Measurements from ENCODE around the gene UNK. TPM values are rescaled to one million over a fixed set of nuclear protein-coding genes. Genes with fewer than 3 reads are reported as not detected.

The UNK gene
- total RNA-seq, 1 experiment from 2014 or later = 35.4 TPM

DNA sequence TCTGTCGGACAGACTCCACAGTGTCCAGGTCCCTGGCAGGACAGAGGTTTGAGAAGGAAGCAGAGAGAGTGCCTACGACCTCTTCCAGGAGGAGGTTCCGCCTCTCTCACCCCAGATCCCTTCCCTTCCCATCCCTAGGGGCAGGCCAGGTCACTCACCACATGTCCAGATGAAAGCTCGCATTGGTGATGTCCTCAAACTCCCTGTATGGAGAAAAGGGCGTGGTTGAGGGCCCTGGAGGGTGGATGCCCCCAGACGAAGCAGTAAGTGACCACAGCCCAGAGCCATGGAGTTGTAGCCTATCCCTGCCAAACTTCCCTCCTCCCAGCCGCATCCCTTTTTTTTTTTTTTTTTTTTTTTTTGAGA lies 56.2 kb downstream of the UNK start (continued):
- TF ChIP-seq, protein P1, sequence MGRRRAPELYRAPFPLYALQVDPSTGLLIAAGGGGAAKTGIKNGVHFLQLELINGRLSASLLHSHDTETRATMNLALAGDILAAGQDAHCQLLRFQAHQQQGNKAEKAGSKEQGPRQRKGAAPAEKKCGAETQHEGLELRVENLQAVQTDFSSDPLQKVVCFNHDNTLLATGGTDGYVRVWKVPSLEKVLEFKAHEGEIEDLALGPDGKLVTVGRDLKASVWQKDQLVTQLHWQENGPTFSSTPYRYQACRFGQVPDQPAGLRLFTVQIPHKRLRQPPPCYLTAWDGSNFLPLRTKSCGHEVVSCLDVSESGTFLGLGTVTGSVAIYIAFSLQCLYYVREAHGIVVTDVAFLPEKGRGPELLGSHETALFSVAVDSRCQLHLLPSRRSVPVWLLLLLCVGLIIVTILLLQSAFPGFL (CRISPR knock-in tag; IDR thresholded peaks at IDR 0.05; ENCODE audit: borderline replicate concordance) = no peak

DNA sequence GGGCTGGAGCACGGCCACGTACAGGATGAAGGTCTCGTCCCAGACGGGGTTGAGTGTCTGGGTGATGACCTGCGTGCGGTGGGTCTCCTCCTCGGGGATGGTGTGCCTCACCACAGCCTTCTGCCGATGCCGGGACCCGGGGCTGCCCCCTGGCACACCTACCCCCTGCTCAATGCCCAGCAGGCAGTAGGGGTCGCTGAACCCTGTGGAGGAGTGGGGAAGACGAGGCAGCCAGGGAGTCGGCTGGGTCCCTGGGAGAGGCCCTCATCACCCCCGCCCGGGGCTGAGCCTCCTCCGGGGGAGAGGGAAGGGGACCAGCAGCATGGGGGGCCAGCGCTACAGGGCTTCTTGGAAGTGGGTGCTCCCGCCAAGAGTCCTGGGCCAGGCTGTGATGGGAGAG lies 57.8 kb downstream of the UNK start:
- peaks cover 14% of the 10 kb centered on the region; the same call in 1 of the 2 replicates for H3K36me3 Mint-ChIP-seq
- DNase-seq (ENCODE audit: low spot score) = no peak
- ATAC-seq = no peak
- H3K4me3 Mint-ChIP-seq = no peak overlapping the region
- ChIA-PET CTCF (interaction anchor here (0.6 to 8.8 kb wide), 3 partner anchors 14 to 155 kb away, joined by 3 to 180 read pairs (median 3); no protein-coding TSS in a partner anchor), POLR2A (interaction anchor here (0.5 to 1.1 kb wide), 2 partner anchors 58 to 263 kb away, joined by 3 read pairs; no protein-coding TSS in a partner anchor)
- H3K27ac Mint-ChIP-seq = no peak overlapping the region
- no peaks in the 10 kb centered on the region for H3K9me3 Mint-ChIP-seq
- H3K4me1 Mint-ChIP-seq = peaks cover 14% of the 10 kb centered on the region
- TF ChIP-seq EMX1 (CRISPR knock-in tag; IDR thresholded peaks at IDR 0.05) (no peak), TEAD4 (CRISPR knock-in tag; IDR thresholded peaks at IDR 0.05) (no peak), ATF1 (CRISPR knock-in tag; IDR thresholded peaks at IDR 0.05) (no peak)
- TF ChIP-seq, protein P2, sequence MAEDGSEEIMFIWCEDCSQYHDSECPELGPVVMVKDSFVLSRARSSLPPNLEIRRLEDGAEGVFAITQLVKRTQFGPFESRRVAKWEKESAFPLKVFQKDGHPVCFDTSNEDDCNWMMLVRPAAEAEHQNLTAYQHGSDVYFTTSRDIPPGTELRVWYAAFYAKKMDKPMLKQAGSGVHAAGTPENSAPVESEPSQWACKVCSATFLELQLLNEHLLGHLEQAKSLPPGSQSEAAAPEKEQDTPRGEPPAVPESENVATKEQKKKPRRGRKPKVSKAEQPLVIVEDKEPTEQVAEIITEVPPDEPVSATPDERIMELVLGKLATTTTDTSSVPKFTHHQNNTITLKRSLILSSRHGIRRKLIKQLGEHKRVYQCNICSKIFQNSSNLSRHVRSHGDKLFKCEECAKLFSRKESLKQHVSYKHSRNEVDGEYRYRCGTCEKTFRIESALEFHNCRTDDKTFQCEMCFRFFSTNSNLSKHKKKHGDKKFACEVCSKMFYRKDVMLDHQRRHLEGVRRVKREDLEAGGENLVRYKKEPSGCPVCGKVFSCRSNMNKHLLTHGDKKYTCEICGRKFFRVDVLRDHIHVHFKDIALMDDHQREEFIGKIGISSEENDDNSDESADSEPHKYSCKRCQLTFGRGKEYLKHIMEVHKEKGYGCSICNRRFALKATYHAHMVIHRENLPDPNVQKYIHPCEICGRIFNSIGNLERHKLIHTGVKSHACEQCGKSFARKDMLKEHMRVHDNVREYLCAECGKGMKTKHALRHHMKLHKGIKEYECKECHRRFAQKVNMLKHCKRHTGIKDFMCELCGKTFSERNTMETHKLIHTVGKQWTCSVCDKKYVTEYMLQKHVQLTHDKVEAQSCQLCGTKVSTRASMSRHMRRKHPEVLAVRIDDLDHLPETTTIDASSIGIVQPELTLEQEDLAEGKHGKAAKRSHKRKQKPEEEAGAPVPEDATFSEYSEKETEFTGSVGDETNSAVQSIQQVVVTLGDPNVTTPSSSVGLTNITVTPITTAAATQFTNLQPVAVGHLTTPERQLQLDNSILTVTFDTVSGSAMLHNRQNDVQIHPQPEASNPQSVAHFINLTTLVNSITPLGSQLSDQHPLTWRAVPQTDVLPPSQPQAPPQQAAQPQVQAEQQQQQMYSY (CRISPR knock-in tag; IDR thresholded peaks at IDR 0.05) = no peak
- no peaks in the 10 kb centered on the region for H3K27me3 Mint-ChIP-seq (ENCODE audit: low read depth)

DNA sequence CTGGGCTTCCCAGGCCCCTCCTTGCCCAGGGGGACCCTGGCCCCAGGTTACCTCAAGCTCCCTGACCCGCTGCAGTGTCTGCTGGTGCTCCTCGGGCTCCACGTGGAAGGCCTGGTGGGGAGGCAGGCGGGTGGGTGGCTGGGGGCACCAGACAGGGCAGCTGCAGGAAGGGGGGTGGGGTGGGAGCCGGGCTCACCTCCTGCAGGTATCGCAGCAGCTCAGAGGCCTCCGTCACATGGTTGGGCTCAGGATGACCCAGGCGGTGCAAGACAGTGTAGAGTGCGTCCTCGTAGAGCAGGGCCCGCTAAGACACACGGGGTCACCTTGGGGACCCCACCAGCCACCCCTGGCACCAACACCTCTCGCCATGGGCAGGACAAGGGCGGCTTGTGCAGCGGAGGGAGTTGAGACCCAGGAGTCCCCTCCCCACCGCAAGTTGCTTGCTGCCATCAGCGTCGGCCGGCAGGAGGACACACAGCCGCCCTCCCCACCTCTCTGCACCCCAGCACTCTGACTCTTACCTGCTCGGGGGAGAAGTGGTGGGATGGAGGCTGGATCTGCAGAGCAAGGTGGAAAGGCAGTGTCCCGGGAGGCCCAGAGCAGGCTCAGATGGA lies 58.5 kb downstream of the UNK start:
- Mint-ChIP-seq H3K27ac (no peak overlapping the region), H3K4me3 (no peak overlapping the region), H3K27me3 (ENCODE audit: low read depth) (no peaks in the 10 kb centered on the region), H3K9me3 (no peaks in the 10 kb centered on the region), H3K36me3 (peaks cover 18% of the 10 kb centered on the region; the same call in 1 of the 2 replicates), H3K4me1 (peaks cover 14% of the 10 kb centered on the region)
- ChIA-PET CTCF (interaction anchor here (0.6 to 8.8 kb wide), 3 partner anchors 14 to 154 kb away, joined by 3 to 180 read pairs (median 3); no protein-coding TSS in a partner anchor), POLR2A (interaction anchor here (0.5 to 1.1 kb wide), 2 partner anchors 59 to 262 kb away, joined by 3 read pairs; no protein-coding TSS in a partner anchor)
- no peak for TF ChIP-seq MYBL2 (CRISPR knock-in tag; IDR thresholded peaks at IDR 0.05)
- no peak for TF ChIP-seq GRHL2 (CRISPR knock-in tag; IDR thresholded peaks at IDR 0.05; ENCODE audit: insufficient replicate concordance, severe bottlenecking)
- TF ChIP-seq, protein P3, sequence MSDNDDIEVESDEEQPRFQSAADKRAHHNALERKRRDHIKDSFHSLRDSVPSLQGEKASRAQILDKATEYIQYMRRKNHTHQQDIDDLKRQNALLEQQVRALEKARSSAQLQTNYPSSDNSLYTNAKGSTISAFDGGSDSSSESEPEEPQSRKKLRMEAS (CRISPR knock-in tag; IDR thresholded peaks at IDR 0.05) = no peak
- TF ChIP-seq, protein P4, sequence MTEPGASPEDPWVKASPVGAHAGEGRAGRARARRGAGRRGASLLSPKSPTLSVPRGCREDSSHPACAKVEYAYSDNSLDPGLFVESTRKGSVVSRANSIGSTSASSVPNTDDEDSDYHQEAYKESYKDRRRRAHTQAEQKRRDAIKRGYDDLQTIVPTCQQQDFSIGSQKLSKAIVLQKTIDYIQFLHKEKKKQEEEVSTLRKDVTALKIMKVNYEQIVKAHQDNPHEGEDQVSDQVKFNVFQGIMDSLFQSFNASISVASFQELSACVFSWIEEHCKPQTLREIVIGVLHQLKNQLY (CRISPR knock-in tag; IDR thresholded peaks at IDR 0.05) = no peak
- TF ChIP-seq, protein P5, sequence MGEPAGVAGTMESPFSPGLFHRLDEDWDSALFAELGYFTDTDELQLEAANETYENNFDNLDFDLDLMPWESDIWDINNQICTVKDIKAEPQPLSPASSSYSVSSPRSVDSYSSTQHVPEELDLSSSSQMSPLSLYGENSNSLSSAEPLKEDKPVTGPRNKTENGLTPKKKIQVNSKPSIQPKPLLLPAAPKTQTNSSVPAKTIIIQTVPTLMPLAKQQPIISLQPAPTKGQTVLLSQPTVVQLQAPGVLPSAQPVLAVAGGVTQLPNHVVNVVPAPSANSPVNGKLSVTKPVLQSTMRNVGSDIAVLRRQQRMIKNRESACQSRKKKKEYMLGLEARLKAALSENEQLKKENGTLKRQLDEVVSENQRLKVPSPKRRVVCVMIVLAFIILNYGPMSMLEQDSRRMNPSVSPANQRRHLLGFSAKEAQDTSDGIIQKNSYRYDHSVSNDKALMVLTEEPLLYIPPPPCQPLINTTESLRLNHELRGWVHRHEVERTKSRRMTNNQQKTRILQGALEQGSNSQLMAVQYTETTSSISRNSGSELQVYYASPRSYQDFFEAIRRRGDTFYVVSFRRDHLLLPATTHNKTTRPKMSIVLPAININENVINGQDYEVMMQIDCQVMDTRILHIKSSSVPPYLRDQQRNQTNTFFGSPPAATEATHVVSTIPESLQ (CRISPR knock-in tag; IDR thresholded peaks at IDR 0.05) = no peak
- TF ChIP-seq CREM (CRISPR knock-in tag; IDR thresholded peaks at IDR 0.05) = no peak
- ATAC-seq (no peak), DNase-seq (ENCODE audit: low spot score) (no peak)

Data from WTC11 (cell line).